ENCODE results near the gene INSIG2. TPM values are rescaled to one million over a fixed set of nuclear protein-coding genes. Genes with fewer than 3 reads are reported as not detected.

The INSIG2 gene
- total and polyA plus RNA-seq, 2 of the 8 experiments (the other 6 are each of a cell fraction or from before 2014, with no cell fraction given): 7.0 to 11.2 TPM

GRCh38 chr2:118048401-118048800, 39.9 kb upstream of the INSIG2 start:
- H3K23ac ChIP-seq (ENCODE audit: insufficient read length): no peak overlapping the region
- H3K9ac ChIP-seq (replicated peaks in 1 of 4; ENCODE audit: extremely low read depth in 1 of 4, low read depth in 3 of 4, low read length in 3 of 4): no peak overlapping the region
- FAIRE-seq (no peak), DNase-seq (ENCODE audit: low read depth in 1 of 2, low spot score in 2 of 2) (no peak)
- H3K27ac ChIP-seq (ENCODE audit: low read depth, low read length): no peak overlapping the region
- H2BK120ac ChIP-seq (replicated peaks; ENCODE audit: low read depth, low read length): no peak overlapping the region
- no peaks in the 10 kb centered on the region for H3K79me1 ChIP-seq (ENCODE audit: low read depth, low read length)
- no peaks in the 10 kb centered on the region for H4K20me1 ChIP-seq (replicated peaks in 1 of 2; ENCODE audit: control insufficient read depth in 1 of 2, insufficient read depth in 2 of 2, low read length in 2 of 2)
- H3K36me3 ChIP-seq (ENCODE audit: control insufficient read depth in 2 of 4, insufficient read depth in 4 of 4, low read length in 3 of 4): no peaks in the 10 kb centered on the region
- H3K9me3 ChIP-seq (ENCODE audit: insufficient read depth in 2 of 2, low read depth in 1 of 2, low read length in 1 of 2): no peaks in the 10 kb centered on the region
- H3K4me1 ChIP-seq (replicated peaks in 1 of 4; ENCODE audit: control insufficient read depth in 3 of 4, insufficient read depth in 4 of 4, low read length in 3 of 4): peaks cover 0 to 2% (median 0%) of the 10 kb centered on the region in 4 experiments; a peak in 2 of 7 replicates
- ChIA-PET CTCF (ENCODE audit: partially characterized antibody) (interaction anchor here (0.7 to 12.7 kb wide), 8 partner anchors 9 to 212 kb away, joined by 3 to 147 read pairs (median 3); no protein-coding TSS in a partner anchor), POLR2A (ENCODE audit: partially characterized antibody) (no interaction called here)
- no peak overlapping the region for H4K91ac ChIP-seq (replicated peaks; ENCODE audit: insufficient read length, low read length)
- H3K79me2 ChIP-seq (ENCODE audit: control insufficient read depth in 1 of 2, insufficient read depth in 2 of 2, low read length in 2 of 2): no peaks in the 10 kb centered on the region
- 89% methylated on average over 3 of the region's 3 CpGs; no CpG with 5 or more reads in 1 of the 2 experiments for whole genome bisulfite sequencing, 2 experiments (ENCODE audit: extremely low coverage in 1 of 2, insufficient coverage in 1 of 2, insufficient read length in 1 of 2, insufficient replicate concordance in 2 of 2, low coverage in 1 of 2, low lambda C conversion rate in 2 of 2, missing lambda C conversion rate in 1 of 2)
- H2BK20ac ChIP-seq (ENCODE audit: low read length): no peak overlapping the region
- no peak overlapping the region for H2BK15ac ChIP-seq (ENCODE audit: low read length)
- no peak overlapping the region for H2BK5ac ChIP-seq (ENCODE audit: low read depth, low read length)
- no peak overlapping the region for H3K18ac ChIP-seq (ENCODE audit: extremely low read depth, low read length)
- no peak overlapping the region for H2AFZ ChIP-seq (ENCODE audit: low read length)
- no peak overlapping the region for H3K56ac ChIP-seq (replicated peaks; ENCODE audit: insufficient read length, low read depth, low read length)
- H3K14ac ChIP-seq (ENCODE audit: insufficient read length): no peak overlapping the region
- H3K27me3 ChIP-seq (replicated peaks in 1 of 4; ENCODE audit: control insufficient read depth in 3 of 4, extremely low read depth in 1 of 4, insufficient read depth in 3 of 4, low read length in 3 of 4): no peaks in the 10 kb centered on the region
- H4K8ac ChIP-seq (ENCODE audit: extremely low read depth, insufficient read depth, low read length): no peak overlapping the region
- H2AK5ac ChIP-seq (ENCODE audit: low read depth, low read length): no peak overlapping the region
- H2BK12ac ChIP-seq (ENCODE audit: low read depth, low read length): no peak overlapping the region
- H3K23me2 ChIP-seq (ENCODE audit: low read depth, low read length): no peaks in the 10 kb centered on the region
- H4K5ac ChIP-seq (ENCODE audit: insufficient read length, low read depth, low read length): no peak overlapping the region
- no peak overlapping the region for H3K4me3 ChIP-seq (ENCODE audit: extremely low read depth in 1 of 4, insufficient read depth in 2 of 4, low read depth in 3 of 4, low read length in 4 of 4)
- H3K4ac ChIP-seq (replicated peaks; ENCODE audit: insufficient read length, low read depth, low read length): no peak overlapping the region
- H3K4me2 ChIP-seq (ENCODE audit: insufficient read depth in 1 of 2, low read depth in 2 of 2, low read length in 2 of 2): no peak overlapping the region
- TF ChIP-seq RNF2 (IDR thresholded peaks at IDR 0.05; ENCODE audit: borderline replicate concordance, low read depth, low read length, missing control alignments, poor library complexity, severe bottlenecking): no peak
- no peak for TF ChIP-seq HDAC2 (IDR thresholded peaks at IDR 0.05; ENCODE audit: borderline replicate concordance in 1 of 2, low read depth in 2 of 2, low read length in 2 of 2)
- no peak for TF ChIP-seq CBX5 (IDR thresholded peaks at IDR 0.05; ENCODE audit: low read depth, low read length)
- no peak for TF ChIP-seq CHD2 (IDR thresholded peaks at IDR 0.05; ENCODE audit: low read length)
- TF ChIP-seq TAF7 (optimal IDR thresholded peaks at IDR 0.05; ENCODE audit: borderline replicate concordance, low read depth, low read length): no peak
- no peak for TF ChIP-seq JUN (IDR thresholded peaks at IDR 0.05; ENCODE audit: low read depth, low read length)
- TF ChIP-seq TBP (IDR thresholded peaks at IDR 0.05; ENCODE audit: low read depth, low read length): no peak
